Frontal cortex (tissue), 4 donors: ENCODE results near the gene MPP2. TPM values are rescaled to one million over a fixed set of nuclear protein-coding genes. Genes with fewer than 3 reads are reported as not detected.
"Not testable (repeated sequence)": the region's sequence is repeated elsewhere in the genome, so short reads cannot be mapped to it uniquely, and the experiment has no call there.

Experiments used
- DNase-seq, 2 donors: peaks; one replicate each; pipeline ENCODE4 v3.0.0; 2012; ENCODE audit warnings: low spot score in 2 of 2
- FAIRE-seq: peaks from 2 replicates; lab custom pipeline; 2012; peaks lifted over from hg19 to GRCh38; lab: Jason Lieb, UNC
- total RNA-seq: library from RNA; depleted of rRNA; stranded (reverse); fragments of >200 nt; gene quantifications from one replicate; pipeline ENCODE4 v1.2.3, GENCODE V29; 2014
- donor health status: control.
- donor health status: control.
- donor health status: control.

Gene MPP2
- total RNA-seq, 1 donor from 2014 or later, result 13.9 TPM

GRCh38 chr17:43905985-43906852 lies 1.1 kb downstream of the MPP2 start:
- DNase-seq (peak; percentile 74 to 80), FAIRE-seq (no peak)

- FAIRE-seq, result no peak
These were observed 1.8 kb downstream of the MPP2 start for GRCh38 chr17:43905400-43905984.

DNA sequence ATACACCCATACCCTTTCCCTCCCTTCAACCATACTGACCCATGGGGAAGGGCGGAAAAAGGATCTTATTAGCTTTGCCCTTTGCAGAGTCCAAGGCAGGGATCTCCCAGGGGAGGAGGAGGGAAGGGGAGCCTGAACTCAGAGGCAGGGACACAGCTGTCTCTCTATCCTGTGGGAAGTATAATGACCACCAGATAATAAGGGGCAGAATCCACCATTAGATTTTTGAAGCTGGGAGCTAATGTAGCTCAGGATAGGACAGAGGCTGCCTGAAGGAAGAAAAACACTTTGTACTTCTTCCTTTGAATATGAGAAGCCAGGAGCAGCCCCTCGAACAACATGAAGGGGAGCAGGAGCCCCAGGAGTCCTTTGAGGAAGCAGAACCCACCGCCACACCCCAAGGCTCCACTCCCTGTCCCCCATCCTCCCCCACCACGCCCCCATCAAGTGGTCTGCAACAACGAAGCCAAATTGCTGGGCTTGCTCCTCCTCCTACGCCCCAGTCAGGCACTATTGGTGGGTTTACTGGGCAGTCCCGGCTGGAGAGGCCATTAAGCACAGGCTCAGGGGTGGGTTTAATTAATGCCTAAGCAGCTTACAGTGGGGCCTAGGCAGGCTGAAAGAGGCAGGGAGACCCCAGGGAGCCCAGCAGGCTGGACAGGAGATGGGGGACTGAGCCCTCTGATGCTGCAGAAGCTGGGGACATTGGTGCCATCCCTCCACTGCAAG lies 5.3 kb downstream of the MPP2 start:
- FAIRE-seq (no peak), DNase-seq (no peak)

More at GRCh38 chr17:43905400-43905984, 1.8 kb downstream of the MPP2 start:
- peak in 1 of 2 donors; percentile 26 for DNase-seq

- FAIRE-seq, result no peak
- DNase-seq, result no peak
These were observed 6.2 kb downstream of the MPP2 start for GRCh38 chr17:43900858-43901754.

DNA sequence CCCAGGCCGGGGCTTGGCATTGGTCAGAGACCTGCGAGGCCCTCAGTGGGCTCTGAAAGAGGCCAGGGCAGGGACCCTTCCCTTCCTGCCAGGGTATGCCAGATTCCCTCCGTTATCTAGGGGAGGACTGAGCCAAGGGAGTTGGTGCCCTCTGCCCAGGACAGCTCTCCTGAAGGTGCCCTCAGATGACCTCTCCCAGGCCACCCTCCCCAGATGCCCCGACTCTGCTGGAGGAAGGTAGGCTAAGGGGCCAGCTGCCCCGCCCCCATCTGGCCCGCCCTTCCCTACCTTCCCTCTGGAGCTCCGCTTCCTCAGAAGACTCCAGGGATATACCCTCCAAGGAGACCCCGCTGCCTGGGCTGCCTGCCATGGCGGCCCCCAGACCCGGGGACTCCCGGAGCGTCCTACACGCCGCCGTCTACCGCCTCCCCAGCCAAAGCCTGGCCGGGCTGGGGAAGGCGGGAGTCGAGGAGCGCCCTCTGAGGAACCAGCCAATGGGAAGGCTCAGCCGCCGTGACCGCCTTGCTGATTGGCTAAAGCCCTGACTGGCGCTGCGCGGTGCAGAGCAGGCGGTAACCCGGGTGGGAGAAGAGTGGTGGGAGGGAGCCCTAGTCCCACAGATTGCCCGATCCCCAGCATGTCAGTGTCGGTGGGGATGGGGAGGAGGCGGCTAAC lies 7.0 kb downstream of the MPP2 start:
- DNase-seq (peak; percentile 80 to 95), FAIRE-seq (no peak)

- FAIRE-seq, result no peak
These were observed 8.9 kb downstream of the MPP2 start for GRCh38 chr17:43898446-43898845.

DNA sequence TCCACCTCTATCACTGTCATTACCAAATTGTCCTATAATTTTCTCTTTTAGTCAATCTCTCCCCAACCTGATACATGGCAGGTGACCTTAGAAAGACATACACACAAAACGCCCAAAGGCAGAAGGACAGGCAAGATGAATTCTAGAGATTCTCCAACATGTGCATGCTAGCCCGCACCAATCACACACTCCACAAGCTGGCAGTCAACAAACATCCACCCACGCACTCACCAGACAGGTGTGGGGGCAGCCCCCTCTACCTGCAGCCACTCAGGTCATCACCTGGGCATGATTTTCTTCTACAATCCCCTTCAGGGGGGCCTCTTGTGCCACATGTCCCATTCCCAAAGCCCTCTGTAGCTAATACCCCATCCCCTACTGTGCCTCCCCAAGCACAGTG lies 9.5 kb downstream of the MPP2 start:
- DNase-seq, result no peak
- FAIRE-seq, result no peak

More at GRCh38 chr17:43898446-43898845, 8.9 kb downstream of the MPP2 start:
- no peak for DNase-seq

- not testable (repeated sequence) for FAIRE-seq
These were observed 12.8 kb downstream of the MPP2 start for GRCh38 chr17:43894494-43894893.

DNA sequence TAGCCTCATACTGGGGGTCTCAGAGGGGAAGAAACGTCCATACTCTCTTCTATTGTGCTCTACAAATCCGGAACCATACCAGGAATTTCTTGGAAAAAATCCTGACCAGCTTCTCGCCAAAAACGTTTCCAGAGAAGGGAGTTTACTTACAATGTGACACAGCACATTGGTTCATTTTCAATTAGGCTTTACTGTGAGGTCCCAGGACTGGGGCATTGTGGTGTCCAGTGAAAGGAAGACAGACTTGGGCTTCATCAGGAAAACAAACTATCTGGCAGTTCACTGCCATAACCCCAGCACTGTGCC lies 14.7 kb downstream of the MPP2 start:
- DNase-seq, result no peak
- FAIRE-seq, result no peak

More at GRCh38 chr17:43894494-43894893, 12.8 kb downstream of the MPP2 start:
- DNase-seq, result not testable (repeated sequence)

- DNase-seq (no peak), FAIRE-seq (no peak)
These were observed 15.3 kb downstream of the MPP2 start for GRCh38 chr17:43891851-43892646.

DNA sequence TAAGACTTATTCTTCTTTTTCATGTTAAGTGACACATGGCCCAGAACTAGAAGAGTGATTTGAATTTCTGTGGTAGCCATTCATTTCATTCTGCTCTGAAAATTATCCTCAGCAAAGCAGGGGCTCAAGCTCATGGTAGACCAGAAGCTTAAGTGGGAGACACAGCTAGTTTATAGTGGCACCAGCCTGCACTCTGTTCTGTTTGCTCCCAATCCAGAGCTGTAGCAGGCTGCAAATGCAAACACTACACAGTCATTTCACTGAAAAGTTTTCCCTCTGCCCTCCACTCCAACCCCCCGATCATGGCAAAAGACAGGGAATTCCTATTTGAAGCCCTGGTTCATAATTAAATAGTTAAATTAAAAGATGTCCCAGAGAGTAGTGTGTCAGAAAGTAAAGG lies 17.1 kb downstream of the MPP2 start:
- FAIRE-seq (no peak), DNase-seq (no peak)

GRCh38 chr17:43888548-43888947 lies 18.8 kb downstream of the MPP2 start:
- DNase-seq, result no peak
- FAIRE-seq, result no peak

GRCh38 chr17:43882761-43883415 lies 24.4 kb downstream of the MPP2 start:
- FAIRE-seq (no peak), DNase-seq (no peak)

DNA sequence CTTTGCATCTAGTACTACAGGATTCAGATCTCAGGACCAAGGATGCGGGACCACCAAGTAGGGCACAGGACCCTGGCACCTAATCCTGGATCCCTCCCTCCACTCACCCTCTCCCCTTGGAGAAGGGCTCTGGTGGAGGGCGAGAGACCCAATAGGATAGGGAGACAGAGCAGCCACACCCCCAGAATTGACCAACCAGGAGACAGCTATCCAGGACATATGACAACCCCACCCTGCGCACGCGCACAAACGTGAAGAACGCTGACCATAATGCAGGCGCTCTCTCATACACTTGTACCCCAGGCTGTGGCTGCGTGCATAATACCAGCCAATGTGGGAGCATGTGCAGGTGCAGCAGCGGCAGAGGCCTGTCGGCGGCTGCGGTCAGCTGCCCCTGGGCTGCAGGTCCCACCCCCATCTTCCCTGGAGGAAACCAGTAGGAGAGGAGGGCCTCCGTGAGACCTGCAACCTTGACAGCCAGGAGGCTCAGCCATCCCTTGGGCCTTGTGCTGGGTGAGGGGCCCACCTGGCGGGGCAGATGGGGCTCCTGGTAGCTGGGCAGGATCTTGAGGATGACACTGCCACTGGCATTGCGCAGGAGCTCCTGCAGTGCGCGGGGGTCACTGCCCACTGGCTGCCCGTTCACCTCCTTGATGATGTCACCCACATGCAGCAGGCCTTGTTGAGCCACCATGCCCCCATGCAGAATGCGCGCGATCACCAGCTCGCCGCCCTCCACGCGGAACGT lies 25.4 kb downstream of the MPP2 start:
- DNase-seq, result no peak
- FAIRE-seq, result no peak

GRCh38 chr17:43881181-43881580 lies 26.2 kb downstream of the MPP2 start:
- FAIRE-seq (no peak), DNase-seq (no peak)

DNA sequence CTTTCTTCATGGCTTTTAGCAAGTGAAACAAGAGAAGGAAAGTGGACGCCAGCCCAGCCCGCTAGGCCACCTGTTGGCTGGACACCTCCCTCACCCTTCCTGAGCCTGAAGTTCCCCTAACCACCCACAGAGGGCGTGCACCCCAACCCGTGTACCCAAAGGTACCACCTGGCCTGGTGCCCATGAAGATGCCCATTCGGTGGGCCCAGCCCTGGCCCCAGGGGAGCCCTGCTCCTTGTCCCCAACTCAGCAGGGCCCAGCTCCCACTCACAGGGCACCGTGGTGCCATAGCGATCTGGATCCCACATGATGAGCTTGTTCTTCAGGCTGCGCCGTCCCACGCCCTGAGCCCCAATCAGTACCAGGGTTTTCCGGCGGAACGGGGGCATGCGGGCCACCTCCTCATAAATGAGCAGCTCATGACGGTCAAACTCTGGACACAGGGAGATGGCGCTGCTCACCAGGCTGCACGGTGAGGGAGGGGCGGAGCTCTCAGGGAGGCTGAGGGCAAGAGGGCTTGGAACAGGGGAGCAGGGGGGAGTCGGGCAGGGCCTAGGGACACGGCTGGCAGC lies 26.8 kb downstream of the MPP2 start:
- FAIRE-seq, result no peak
- DNase-seq, result peak in 1 of 2 donors; percentile 55
